Activated CD8-positive, alpha-beta memory T cell treated with anti-CD3 and anti-CD28 coated beads, Interleukin-2, amount 10 ng/mL, durations not matched to agents 7 days and 5 days (primary cell): Measurements from ENCODE around the gene ZNF117. TPM values are rescaled to one million over a fixed set of nuclear protein-coding genes. Genes with fewer than 3 reads are reported as not detected.
A peak's percentile ranks its signal among the peaks of the same experiment; 100 is the strongest.
"Not testable (repeated sequence)": the region's sequence is repeated elsewhere in the genome, so short reads cannot be mapped to it uniquely, and the experiment has no call there.

ENCODE experiments used
- ATAC-seq: fragments of 150-1000 bp; cut with Tn5 transposase; one replicate; pipeline ENCODE4 v1.10.0; 2021; ENCODE audit warnings: moderate library complexity
- CTCF ChIA-PET: fragments of 350-600 bp; sonication (Branson Sonifier 250); formaldehyde crosslinking; loops from one replicate; lab custom pipeline; 2021; ENCODE audit warnings: antibody characterized with exemption; lab: Charles Lee
- DNase-seq: peaks from one replicate; pipeline ENCODE4 v3.0.0-alpha.2; 2020
- H3K27ac Mint-ChIP-seq: one replicate; pipeline ENCODE4 v1.8.0; 2021; ENCODE audit warnings: mild to moderate bottlenecking, mixed read lengths
- H3K27me3 Mint-ChIP-seq: one replicate; pipeline ENCODE4 v1.8.0; 2021; ENCODE audit warnings: mixed read lengths
- H3K36me3 Mint-ChIP-seq: one replicate; pipeline ENCODE4 v1.8.0; 2021; ENCODE audit warnings: mild to moderate bottlenecking, mixed read lengths
- H3K4me1 Mint-ChIP-seq: one replicate; pipeline ENCODE4 v1.8.0; 2021; ENCODE audit warnings: mixed read lengths
- H3K4me3 Mint-ChIP-seq: one replicate; pipeline ENCODE4 v1.8.0; 2021; ENCODE audit warnings: mild to moderate bottlenecking, moderate library complexity, mixed read lengths
- H3K9me3 Mint-ChIP-seq: one replicate; pipeline ENCODE4 v1.8.0; 2022; ENCODE audit warnings: low read depth, mixed read lengths
- total RNA-seq, 2 experiments: library from RNA; stranded (reverse); gene quantifications; one replicate each; pipeline ENCODE4 v1.2.3, GENCODE V29; 2021

Gene ZNF117
- total RNA-seq, 2 experiments from 2014 or later = 3.6 to 4.9 TPM

DNA sequence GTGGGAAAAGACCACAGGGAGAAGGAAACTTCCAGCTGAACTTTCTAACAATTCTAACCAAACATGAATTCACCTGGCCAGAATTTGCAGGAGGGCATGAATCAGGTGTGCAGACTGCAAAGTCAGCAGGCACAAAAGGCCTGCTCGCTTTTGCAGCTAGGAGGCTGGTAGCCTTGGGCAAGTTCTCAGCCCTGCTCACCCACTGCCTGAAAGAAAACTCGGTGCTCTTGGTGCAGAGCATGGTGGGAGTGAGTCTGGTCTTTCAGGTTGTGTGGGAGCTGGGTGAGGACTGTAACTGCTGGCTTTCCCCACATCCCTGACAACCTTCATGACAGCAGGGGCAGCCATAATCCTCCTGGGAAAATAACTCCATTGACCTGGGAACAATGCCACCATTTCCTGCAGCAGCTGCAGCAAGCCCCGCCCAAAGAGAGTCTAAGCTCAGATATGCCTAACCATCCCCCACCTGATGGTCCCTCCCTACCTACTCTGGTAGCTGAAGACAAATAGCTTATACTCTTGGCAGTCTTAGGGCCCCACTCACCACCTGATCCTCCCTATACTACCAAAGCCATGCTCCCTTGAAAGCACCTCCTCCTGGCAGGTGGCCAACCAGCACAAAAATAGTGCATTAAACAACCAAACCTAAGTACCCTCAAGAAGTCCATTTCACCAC, 31.6 kb downstream of the ZNF117 start:
- Mint-ChIP-seq H3K4me3 (no peak overlapping the region), H3K27me3 (peaks cover 6% of the 10 kb centered on the region), H3K9me3 (peaks cover 3% of the 10 kb centered on the region), H3K4me1 (no peaks in the 10 kb centered on the region), H3K27ac (no peak overlapping the region), H3K36me3 (no peaks in the 10 kb centered on the region)
- ATAC-seq (no peak), DNase-seq (no peak)
- CTCF ChIA-PET = no interaction called here

DNA sequence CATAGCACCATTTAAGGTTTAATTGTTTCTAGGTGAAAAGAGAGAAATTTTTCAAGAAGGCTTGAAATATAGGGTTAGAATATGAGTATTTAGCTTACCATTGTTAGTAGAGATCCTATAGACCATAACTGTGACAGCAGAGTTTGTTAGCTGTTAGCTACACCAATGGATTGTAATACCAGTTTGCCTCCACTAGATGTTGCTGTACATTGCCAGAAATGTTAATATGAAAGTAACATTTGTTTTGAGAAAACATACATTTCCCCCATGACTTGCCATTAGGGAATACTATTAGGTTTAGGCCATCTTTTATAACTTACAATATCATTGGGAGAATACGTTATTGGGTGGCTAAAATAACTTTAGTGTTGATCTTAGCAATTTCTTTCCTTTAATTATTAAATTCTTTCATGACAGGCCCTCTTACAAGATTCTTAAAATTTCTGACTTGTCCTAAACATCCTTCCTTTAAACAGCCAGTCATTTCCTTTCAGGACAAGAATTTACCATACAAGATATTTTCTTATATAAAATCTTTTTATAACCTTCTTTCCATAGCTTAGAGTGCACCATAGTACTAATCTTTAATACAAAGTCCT, 39.5 kb downstream of the ZNF117 start:
- no peak overlapping the region for H3K4me3 Mint-ChIP-seq
- no peak for ATAC-seq
- H3K4me1 Mint-ChIP-seq = no peaks in the 10 kb centered on the region
- DNase-seq = no peak
- CTCF ChIA-PET = interaction anchor here (1.1 to 3.1 kb wide), 5 partner anchors 13 to 356 kb away, joined by 3 to 15 read pairs (median 6); partner anchors contain the start of gene ERV3-1
- H3K27me3 Mint-ChIP-seq = peaks cover 27% of the 10 kb centered on the region
- no peaks in the 10 kb centered on the region for H3K36me3 Mint-ChIP-seq
- H3K9me3 Mint-ChIP-seq = no peaks in the 10 kb centered on the region
- no peak overlapping the region for H3K27ac Mint-ChIP-seq

DNA sequence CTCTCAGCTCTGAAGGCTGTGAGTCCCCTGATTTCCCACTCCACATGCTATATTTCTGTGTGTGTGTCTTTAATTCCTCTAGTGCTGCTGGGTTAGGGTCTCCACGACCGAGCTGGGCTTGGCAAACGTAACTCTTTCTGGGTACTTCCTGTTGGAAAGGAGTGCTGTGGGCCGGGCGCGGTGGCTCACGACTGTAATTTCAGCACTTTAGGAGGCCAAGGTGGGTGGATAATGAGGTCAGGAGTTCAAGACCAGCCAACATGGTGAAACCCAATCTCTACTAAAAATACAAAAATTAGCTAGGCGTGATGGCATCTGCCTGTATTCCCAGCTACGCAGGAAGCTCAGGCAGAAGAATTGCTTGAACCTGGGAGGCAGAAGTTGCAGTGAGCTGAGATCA, 40.2 kb downstream of the ZNF117 start:
- not testable (repeated sequence) for H3K4me3 Mint-ChIP-seq, H3K36me3 Mint-ChIP-seq, H3K27ac Mint-ChIP-seq, DNase-seq, ATAC-seq, H3K9me3 Mint-ChIP-seq, H3K4me1 Mint-ChIP-seq
- peaks cover 33% of the 10 kb centered on the region for H3K27me3 Mint-ChIP-seq
- CTCF ChIA-PET = interaction anchor here (1.2 to 3.1 kb wide), 4 partner anchors 12 to 357 kb away, joined by 3 to 15 read pairs (median 8); partner anchors contain the start of gene ERV3-1

DNA sequence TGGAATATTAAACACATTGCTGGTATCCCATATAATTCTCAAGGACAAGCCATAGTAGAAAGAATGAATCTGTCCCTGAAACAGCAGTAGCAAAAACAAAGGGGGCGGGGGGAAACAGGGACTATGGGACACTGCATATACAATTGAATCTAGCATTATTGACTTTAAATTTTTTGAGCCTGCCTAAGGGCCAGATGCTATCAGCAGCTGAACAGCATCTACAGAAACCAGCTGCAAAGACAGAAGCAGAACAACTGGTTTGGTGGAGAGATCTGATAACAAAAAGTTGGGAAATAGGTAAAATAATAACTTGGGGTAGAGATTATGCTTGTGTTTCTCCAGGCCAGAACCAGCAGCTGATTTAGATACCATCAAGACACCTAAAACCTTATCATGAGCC, 42.1 kb downstream of the ZNF117 start:
- not testable (repeated sequence) for H3K4me1 Mint-ChIP-seq, H3K9me3 Mint-ChIP-seq, H3K4me3 Mint-ChIP-seq, DNase-seq, H3K36me3 Mint-ChIP-seq, H3K27ac Mint-ChIP-seq, ATAC-seq
- H3K27me3 Mint-ChIP-seq = peaks cover 42% of the 10 kb centered on the region
- CTCF ChIA-PET = interaction anchor here (0.9 kb wide), 1 partner anchor 359 kb away, joined by 3 read pairs; no protein-coding TSS in a partner anchor

DNA sequence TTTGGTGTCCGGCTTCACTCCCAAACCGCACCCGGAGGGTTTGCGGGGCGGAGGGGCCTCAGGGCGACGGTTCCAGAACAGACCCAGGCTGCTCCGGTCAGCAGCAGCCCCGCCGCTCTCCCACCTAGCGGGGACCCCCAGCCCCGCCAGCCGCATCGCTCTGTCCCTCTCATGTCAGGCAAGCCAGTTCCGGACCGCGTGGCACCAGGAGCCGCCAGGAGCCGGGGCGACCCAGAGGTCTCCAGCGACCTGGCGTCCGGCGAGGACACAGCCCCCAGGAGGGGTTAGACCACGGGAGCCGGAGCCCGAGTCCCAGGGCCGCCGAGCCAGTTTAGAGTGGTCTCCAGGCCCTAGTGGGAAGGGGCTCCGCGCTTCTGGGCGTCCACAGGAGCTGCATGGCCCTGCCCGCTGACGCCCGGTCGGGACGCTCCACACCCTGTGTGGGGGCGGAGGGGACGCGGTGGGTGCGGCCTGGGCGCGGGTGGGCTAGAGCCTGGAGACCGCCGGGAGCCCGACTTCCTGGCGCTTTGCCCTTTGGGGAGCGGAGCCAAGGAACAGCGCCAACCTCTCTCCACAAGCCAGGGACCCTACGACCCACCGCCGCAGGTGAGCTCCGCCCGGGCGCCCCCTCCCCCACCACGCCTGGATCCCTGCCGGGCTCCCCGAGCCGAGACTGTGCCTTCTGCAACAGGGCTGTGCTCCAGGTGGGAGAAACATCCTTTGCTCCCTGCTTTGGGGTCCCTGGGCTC, 43.4 kb downstream of the ZNF117 start:
- Mint-ChIP-seq H3K9me3 (no peaks in the 10 kb centered on the region), H3K4me3 (no peak overlapping the region), H3K4me1 (no peaks in the 10 kb centered on the region), H3K27ac (no peak overlapping the region), H3K36me3 (no peaks in the 10 kb centered on the region), H3K27me3 (peaks cover 42% of the 10 kb centered on the region)
- CTCF ChIA-PET = interaction anchor here (0.6 to 0.9 kb wide), 2 partner anchors 360 to 1352 kb away, joined by 3 read pairs; no protein-coding TSS in a partner anchor
- ATAC-seq = no peak
- no peak for DNase-seq

DNA sequence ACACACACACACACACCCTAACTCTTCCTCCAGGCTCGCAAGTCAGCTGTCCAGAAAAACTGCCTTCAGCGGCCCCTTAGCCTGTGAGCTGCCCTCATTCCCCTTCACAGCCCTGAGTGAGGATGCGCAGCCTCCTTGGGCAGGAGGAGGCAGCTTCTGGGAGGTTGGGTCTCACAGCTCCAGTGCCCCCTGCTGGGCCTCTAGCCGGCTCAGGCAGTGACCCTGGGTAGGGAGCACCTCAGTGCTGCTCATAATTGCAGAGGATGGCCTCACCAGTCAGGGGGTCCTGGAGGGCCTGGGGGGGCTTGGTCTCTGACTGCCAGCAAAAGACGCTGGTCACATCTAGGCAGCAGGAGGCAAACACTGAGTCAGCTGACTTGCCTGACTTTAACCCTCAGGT, 44.1 kb downstream of the ZNF117 start:
- DNase-seq = no peak
- Mint-ChIP-seq H3K27ac (no peak overlapping the region), H3K27me3 (peaks cover 42% of the 10 kb centered on the region), H3K36me3 (no peaks in the 10 kb centered on the region), H3K9me3 (no peaks in the 10 kb centered on the region), H3K4me1 (no peaks in the 10 kb centered on the region), H3K4me3 (no peak overlapping the region)
- CTCF ChIA-PET = no interaction called here
- peak; percentile 20 for ATAC-seq

DNA sequence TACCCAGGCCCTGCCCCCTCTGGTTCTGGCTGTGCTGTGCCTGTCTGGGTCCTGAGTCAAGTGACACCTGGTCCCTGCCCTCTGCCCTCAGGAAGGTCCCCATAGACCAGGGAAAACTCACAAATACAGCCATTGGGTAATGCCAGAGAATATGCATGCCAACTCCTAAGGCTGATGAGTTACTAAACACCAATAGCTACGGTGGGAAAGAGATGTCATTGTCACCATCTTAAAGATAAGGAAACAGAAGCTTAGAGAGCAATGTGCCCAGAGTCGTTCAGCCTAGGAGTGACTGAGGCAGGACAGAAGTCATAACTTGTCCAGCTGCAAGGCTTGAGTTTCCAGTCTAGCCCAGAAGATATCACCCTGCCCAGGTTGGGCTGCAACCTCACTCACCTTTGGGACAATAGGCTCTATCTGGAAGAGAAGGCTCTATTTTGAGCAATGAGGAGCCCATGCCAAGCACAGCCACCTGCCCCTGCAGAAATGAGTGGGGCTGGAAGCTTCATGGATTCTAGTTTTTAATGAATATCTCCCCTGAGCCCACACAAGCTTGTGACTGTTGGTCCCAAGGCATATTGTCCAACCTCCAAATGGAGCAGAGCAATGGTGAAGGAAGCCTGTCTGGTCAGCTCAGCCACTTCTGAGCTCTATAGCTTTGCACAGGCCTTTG, 45.2 kb downstream of the ZNF117 start:
- H3K9me3 Mint-ChIP-seq = no peaks in the 10 kb centered on the region
- H3K4me1 Mint-ChIP-seq = no peaks in the 10 kb centered on the region
- CTCF ChIA-PET = no interaction called here

DNA sequence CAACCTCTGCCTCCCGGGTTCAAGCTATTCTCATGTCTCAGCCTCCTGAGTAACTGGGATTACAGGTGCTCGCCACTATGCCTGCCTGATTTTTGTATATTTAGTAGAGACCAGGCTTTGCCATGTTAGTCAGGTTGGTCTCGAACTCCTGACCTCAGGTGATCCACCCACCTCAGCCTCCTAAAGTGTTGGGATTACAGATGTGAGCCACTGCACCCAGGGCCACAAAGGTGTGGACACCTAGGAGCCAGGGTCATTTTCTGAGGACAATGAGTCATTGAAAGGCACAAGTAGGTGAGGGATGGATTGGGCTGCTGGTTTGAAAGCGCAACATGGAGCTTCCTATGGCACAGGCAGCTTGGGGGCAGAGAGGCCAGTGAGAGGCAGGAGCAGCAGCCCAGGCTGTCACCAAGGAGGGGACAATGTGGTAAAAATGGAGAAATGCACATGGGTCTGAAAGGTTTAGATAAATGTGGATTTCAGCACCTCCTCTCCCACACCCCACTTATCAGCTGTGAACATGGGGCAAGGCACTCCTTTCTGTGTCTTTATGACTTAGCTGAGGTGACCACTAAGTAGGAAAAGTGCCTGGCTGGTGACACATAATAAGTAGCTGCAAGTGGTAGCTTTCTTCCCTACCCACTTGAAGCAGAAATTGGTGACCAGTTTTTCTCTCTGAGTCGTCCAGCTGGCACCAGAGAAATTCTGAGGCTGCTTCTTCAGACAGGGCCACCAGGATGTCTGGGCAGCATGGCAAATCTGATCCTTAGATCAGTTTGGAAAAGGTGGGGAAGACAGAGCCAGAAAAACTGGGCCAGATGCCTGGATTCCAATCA, 46.0 kb downstream of the ZNF117 start:
- H3K27ac Mint-ChIP-seq, H3K4me1 Mint-ChIP-seq, ATAC-seq, H3K4me3 Mint-ChIP-seq, CTCF ChIA-PET, H3K9me3 Mint-ChIP-seq, H3K36me3 Mint-ChIP-seq, DNase-seq: not testable (repeated sequence)
- peaks cover 42% of the 10 kb centered on the region for H3K27me3 Mint-ChIP-seq

More for the DNA sequence above, 45.2 kb downstream of the ZNF117 start:
- Mint-ChIP-seq H3K27me3 (peaks cover 42% of the 10 kb centered on the region), H3K4me3 (no peak overlapping the region), H3K36me3 (no peaks in the 10 kb centered on the region), H3K27ac (no peak overlapping the region)
- ATAC-seq (no peak), DNase-seq (no peak)

DNA sequence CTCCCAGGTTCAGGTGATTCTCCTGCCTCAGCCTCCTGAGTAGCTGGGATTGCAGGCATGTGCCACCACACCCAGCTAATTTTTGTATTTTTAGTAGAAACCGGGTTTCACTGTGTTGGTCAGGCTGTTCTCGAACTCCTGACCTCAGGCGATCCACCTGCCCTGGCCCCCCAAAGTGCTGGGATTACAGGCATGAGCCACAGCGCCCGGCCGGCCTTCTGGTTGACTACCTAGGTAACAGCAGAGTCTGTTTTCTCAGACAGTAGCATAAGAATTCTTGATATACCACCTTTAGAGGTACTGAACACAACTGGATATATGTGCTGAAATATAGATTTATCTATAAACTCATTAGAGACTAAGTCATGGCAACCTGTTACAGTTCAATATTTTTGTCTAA, 50.8 kb downstream of the ZNF117 start:
- peaks cover 22% of the 10 kb centered on the region for H3K36me3 Mint-ChIP-seq
- H3K27me3 Mint-ChIP-seq, ATAC-seq, H3K9me3 Mint-ChIP-seq, CTCF ChIA-PET, H3K27ac Mint-ChIP-seq, H3K4me3 Mint-ChIP-seq, DNase-seq, H3K4me1 Mint-ChIP-seq: not testable (repeated sequence)

DNA sequence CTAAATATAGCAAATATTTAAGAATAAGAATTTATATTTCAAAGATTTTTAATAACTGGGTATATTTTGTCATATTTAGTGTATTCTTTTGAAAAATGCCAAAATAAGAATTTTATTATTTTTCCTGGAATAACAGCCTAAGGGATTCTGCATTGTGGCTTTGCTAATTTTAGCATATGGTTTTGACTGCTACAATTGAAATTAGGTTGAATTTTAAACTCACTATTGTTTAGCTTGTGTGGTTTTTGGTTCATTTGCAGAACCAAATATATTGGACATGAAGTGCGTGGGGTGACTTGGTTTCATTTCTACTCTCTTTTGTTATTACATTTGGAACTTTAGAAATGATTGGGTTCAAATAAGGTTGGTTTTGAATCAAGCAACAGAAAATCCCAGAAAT, 52.3 kb downstream of the ZNF117 start:
- DNase-seq (no peak), ATAC-seq (no peak)
- Mint-ChIP-seq H3K9me3 (peaks cover 10% of the 10 kb centered on the region), H3K4me1 (no peaks in the 10 kb centered on the region), H3K27me3 (no peaks in the 10 kb centered on the region), H3K27ac (no peak overlapping the region), H3K36me3 (peaks cover 26% of the 10 kb centered on the region), H3K4me3 (no peak overlapping the region)
- CTCF ChIA-PET = interaction anchor here (0.5 to 1.9 kb wide), 2 partner anchors 13 to 488 kb away, joined by 3 to 6 read pairs; no protein-coding TSS in a partner anchor

DNA sequence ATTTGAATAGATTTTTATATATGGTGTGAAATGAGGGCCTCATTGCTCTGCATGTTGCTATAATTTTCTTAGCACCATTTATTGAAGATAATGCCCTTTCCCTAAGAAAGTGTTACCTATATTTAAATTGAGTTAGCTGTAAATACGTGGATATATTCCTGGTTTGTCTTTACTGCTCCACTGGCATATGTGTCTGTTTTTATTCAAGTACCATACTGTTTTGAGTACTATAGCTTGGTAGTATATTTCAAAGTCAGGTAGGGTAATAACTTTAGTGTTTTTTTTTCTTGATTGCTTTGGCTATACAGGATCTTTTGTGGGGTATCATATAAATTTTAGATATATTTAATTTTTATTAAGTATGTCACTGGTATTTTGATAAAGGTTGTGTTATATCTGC, 56.4 kb downstream of the ZNF117 start:
- Mint-ChIP-seq H3K27me3 (no peaks in the 10 kb centered on the region), H3K9me3 (peaks cover 19% of the 10 kb centered on the region), H3K4me1 (no peaks in the 10 kb centered on the region), H3K36me3 (peaks cover 41% of the 10 kb centered on the region), H3K27ac (no peak overlapping the region), H3K4me3 (no peak overlapping the region)
- ATAC-seq (no peak), DNase-seq (no peak)
- CTCF ChIA-PET = no interaction called here

DNA sequence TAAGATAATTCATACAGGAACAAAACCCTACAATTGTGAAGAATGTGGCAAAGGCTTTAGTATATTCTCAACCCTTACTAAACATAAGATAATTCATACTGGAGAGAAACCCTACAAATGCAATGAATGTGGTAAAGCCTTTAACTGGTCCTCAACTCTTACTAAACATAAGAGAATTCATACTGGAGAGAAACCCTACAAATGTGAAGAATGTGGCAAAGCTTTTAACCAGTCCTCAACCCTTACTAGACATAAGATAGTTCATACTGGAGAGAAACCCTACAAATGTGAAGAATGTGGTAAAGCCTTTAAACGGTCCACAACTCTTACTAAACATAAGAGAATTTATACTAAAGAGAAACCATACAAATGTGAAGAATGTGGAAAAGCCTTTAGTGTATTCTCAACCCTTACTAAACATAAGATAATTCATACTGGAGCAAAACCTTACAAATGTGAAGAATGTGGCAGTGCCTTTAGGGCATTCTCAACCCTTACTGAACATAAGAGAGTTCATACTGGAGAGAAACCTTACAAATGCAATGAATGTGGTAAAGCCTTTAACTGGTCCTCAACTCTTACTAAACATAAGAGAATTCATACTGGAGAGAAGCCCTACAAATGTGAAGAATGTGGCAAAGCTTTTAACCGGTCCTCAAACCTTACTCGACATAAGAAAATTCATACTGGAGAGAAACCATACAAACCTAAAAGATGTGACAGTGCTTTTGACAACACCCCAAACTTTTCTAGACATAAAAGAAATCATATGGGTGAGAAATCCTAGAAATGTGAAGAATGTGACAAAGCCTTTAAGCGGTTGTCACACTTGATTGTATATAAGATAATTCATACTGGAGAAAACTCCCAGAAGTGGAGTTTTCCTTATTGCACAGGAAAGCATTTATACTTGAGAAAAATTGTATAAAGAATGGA, 62.3 kb downstream of the ZNF117 start:
- H3K4me1 Mint-ChIP-seq, CTCF ChIA-PET, H3K4me3 Mint-ChIP-seq, H3K27me3 Mint-ChIP-seq, H3K27ac Mint-ChIP-seq, ATAC-seq, DNase-seq: not testable (repeated sequence)
- Mint-ChIP-seq H3K9me3 (peaks cover 45% of the 10 kb centered on the region), H3K36me3 (peaks cover 73% of the 10 kb centered on the region)
